Stimulated activated CD4-positive, alpha-beta T cell treated with anti-CD3 and anti-CD28 coated beads, Interleukin-1b, Interleukin-23, amount 100 ng/mL, for 4 hours (primary cell): ENCODE measurements around the gene ZNF783.
"Not testable (repeated sequence)": the region's sequence is repeated elsewhere in the genome, so short reads cannot be mapped to it uniquely, and the experiment has no call there.

Experiments
- DNase-seq, 2 donors: peaks; one replicate each; pipeline ENCODE4 v3.0.0-alpha.2; 2020; ENCODE audit warnings: low read depth in 2 of 2

Gene ZNF783

DNA sequence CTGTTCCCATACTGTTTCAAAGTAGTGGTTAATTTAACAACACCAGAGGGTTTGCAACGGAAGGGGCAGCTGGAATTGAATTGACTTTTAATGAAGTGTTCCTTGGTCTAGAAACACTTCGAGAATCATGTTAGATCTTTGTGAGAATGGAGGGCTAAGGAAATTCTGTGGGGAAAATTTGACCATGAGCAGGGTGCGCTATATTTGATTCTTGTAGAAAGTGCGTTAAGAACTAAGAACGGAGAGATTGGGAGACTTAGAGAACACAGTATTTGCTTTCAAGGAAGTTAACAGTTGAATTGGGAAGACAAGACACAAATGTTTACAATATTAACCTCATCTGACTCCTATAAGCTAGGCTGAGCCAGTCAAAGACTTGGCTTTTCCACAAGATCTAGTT is 21.4 kb upstream of the ZNF783 start:
- no peak for DNase-seq

DNA sequence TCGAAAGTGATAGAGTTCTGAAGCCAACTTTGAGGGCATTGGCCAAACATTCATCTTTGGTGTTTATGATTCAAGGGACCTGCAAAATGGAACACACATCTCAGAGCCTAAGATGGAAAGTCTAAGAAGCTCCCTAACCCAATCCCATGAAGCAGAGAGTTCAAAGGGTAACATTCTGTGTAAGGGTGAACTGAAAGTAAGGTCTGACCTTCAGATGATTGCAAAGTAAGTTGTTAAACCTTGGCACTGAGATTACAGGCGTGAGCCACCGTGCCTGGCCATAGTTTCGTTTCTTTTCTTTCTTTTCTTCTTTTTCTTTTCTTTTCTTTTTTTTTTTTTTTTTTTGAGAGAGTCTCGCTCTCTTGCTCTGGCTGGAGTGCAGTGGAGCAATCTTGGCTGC is 20.3 kb upstream of the ZNF783 start:
- no peak for DNase-seq

DNA sequence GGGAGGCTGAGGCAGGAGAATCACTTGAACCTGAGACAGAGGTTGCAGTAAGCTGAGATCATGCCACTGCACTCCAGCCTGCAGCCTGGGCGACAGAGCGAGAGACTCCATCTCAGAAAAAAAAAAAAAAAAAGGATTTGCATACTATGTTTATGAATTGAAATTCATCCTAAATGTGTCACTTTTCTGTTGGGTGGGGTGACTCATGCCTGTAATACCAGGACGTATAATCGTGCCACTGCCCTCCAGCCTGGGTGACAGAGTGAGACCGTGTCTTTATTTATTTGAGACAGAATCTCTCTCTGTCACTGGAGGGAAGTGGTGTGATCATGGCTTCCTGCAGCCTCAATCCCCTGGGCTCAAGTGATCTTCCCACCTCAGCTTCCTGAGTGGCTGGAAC is 16.8 kb upstream of the ZNF783 start:
- peak; percentile 3 to 13 for DNase-seq

DNA sequence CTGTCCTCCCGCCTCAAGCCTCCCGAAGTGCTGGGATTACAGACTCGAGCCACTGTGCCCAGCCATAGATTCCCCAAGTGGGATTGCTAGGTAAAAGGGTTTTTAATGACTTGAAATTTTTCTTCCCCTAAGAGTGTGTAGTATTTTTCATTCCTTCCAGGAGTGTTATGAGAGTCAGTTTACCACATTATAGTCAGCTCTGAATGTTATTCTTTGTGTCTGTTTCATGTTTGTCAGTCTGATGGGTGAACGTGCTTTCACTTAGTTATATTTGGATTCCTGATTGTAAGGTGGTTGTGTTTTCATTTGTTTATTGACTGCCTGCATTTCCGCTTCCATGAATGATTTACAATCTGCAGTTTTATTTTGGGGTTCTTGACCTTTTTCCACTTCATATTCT is 16.3 kb upstream of the ZNF783 start:
- DNase-seq = no peak

DNA sequence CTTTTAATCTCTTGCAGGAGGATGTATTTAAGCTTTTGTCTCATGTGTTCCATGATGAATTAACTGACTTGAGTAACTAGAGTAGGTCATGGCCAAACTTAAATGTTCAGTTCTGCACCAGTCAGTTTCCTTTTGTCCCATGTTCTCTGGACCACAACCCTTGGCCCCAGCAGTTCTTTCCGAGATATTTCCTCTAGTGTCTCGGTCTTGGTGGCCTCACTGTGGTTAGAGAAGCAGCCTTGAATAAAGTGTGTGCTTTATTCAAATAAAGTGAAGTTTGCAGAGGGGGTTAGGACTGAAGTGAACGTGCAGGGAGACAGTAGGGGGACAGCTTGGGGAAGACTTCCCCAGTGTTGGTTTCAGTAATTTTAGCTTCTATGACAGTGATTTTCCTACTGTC is 13.2 kb upstream of the ZNF783 start:
- DNase-seq = no peak

DNA sequence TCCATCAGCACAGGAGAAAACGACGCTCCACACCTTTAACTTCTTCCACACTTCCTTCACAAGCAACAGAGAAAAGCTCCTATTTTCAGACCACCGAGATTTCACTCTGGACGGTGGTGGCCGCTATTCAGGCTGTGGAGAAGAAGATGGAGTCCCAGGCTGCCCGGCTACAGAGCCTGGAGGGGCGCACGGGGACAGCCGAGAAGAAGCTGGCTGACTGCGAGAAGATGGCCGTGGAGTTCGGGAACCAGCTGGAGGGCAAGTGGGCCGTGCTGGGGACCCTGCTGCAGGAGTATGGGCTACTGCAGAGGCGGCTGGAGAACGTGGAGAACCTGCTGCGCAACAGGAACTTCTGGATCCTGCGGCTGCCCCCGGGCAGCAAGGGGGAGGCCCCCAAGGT is 11.8 kb upstream of the ZNF783 start:
- not testable (repeated sequence) for DNase-seq

DNA sequence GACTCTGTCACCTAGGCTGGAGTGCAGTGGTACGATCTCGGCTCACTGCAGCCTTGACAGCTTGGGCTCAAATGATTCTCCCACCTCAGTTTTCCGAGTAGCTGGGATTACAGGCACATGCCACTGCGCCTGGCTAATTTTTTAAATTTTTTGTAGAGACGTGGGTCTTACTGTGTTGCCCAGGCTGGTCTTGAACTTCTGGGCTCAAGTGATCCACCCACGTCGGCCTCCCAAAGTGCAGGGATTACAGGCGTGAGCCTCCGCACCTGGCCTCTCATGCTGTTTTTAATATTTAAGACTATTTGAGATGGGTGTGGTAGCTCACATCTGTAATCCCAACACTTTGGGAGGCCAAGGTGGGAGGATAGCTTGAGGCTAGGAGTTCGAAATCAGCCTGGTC is 10.5 kb upstream of the ZNF783 start:
- not testable (repeated sequence) for DNase-seq

DNA sequence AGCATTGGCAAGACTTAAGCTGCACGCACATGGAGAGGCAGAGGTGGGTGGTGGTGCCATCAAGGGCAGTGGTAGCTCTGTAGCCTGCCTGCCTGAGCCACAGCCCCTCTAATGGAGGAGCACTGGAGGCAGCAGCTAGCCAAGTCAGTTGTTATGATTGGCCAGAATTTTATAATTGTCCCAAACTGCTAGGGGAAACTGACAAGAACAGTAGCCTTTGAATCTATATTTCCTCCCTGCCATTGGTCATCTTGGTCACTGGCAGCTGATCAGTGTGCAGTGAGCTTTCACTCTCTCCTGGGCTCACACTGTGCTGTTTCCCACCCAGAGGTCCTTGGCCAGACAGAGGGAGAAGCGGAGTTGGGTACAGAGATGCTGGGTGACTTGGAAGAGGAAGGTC is 9.6 kb upstream of the ZNF783 start:
- DNase-seq = no peak

DNA sequence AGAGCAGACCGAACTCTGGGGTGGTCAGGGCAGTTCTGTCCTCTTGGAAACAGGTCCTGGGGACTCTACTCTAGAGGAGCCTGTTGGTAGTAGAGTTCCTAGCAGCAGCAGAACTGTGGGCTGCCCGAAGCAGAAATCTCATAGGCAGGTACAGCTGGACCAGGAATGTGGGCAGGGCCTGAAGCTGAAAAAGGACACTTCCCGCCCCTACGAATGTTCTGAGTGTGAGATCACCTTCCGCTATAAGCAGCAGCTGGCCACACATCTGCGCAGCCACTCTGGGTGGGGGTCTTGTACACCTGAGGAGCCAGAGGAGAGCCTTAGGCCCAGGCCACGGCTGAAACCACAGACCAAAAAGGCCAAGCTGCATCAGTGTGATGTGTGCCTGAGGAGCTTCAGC is 8.3 kb upstream of the ZNF783 start:
- no peak for DNase-seq

DNA sequence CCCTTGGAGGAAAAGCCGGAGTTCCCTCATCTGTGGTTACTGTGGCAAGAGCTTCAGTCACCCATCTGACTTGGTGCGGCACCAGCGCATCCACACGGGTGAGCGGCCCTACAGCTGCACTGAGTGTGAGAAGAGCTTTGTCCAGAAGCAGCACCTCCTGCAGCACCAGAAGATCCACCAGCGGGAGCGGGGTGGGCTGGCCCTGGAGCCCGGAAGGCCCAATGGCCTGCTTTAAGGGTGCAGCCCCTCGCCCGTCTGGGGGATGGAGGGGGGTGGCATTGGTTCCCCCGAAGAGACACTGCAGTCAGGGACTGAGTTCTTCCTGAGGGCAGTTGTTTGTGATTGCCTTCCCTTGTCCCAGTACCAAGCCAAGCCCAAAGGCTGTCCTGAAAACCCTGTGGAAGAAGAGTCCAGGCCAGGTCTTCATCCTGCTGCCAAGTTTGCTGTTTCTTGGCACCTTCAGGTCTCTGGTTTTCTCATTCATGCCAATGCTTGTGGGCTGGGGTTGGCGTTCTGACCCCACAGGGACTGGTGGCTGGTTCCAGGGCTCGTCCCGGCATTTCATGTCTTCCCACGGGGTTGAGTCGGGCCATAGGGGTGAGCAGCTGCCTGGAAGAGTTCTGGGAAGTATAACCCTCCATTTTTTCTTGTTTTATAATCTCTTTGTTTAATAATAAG is 7.7 kb upstream of the ZNF783 start:
- no peak for DNase-seq

DNA sequence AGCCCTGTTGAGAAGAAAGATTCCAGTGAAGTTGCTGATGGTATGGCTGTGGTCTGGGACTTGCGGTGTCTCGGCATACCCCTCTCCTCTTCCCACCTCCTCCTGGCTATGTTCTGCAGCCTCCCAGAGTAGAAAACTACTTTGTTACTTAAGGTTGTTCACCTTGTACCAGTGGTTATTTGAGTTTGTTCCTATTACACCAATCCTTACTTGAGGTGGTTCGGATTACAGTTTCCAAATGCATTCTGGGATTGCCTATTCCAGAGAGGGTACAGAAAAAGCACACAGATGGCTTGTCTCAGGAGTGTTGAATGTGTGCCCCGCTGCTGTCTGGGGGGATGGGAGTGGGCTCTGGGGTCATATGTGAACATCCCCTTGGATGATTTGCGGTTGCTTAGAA is 6.8 kb upstream of the ZNF783 start:
- DNase-seq = no peak

DNA sequence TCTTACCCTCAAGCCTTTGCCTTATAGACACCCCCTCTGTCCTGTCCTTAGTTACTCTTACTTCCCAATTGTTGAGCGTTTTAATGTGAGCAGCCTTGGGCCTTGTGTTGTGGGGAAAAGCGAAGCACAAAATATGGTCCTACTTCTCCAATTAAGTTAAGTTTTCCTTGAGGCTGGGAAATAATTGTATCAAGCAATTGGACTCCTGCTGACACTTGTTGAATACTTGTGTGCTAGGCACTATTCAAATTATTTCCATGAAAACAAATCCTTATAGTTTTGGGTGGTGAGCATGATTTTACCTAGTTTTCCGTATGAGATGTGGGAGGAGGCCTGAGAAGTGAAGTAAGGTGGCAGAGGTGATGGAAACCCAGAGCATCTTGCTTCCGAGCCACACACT is 5.4 kb upstream of the ZNF783 start:
- DNase-seq = no peak

DNA sequence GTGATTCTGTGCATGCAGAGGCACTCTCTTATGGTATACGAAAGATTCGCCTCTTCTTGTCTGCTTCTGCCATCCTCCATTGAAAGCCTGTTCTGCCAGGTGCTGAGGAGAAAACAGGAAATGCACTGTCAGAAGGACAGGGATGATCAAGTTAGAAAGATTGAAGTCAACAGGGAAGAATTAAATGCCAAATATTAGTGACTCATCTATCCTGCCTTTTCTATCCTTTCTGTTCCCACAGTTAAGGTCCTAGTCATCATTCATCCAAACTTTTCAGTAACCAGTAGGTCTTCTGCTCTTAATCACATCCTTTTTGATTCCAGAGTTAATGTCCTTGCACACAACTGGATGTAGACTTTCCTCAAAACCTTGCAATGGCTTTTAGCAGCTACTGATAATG is 4.8 kb upstream of the ZNF783 start:
- no peak for DNase-seq

DNA sequence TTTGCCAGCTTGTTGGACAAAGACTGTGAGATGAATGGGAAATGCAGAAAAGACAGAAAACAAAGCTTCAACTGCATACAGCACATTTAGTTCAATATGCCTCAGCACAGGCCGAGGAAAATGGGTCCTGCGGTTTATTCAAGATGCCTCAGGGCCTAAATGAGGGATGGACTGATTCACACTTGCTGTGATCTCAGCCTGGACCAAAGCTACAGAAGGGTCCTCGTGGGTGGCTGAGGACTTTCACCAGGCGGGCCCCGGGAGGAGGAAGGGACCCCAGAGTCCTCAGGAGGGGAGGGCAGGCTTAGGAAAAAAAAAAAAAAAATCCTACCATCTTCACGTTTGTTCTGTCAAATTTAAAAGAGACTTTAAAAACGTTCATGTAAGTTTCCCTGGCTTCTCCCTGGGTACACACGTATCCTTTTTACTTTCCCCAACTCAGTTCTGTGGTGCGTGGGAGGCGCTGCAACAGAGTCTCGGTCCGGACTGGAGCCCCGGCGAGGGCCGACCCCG is 624 bp upstream of the ZNF783 start:
- DNase-seq = no peak

DNA sequence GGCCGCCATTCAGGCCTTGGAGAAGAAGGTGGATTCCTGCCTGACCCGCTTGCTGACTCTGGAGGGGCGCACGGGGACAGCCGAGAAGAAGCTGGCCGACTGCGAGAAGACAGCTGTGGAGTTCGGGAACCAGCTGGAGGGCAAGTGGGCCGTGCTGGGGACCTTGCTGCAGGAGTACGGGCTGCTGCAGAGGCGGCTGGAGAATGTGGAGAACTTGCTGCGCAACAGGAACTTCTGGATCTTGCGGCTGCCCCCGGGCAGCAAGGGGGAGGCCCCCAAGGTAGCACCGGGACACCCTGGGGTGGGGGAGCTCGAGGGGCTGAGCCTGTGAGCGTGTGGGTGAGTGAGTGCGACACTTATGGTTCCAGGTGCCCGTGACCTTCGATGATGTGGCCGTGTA is 4.5 kb downstream of the ZNF783 start:
- DNase-seq = no peak

DNA sequence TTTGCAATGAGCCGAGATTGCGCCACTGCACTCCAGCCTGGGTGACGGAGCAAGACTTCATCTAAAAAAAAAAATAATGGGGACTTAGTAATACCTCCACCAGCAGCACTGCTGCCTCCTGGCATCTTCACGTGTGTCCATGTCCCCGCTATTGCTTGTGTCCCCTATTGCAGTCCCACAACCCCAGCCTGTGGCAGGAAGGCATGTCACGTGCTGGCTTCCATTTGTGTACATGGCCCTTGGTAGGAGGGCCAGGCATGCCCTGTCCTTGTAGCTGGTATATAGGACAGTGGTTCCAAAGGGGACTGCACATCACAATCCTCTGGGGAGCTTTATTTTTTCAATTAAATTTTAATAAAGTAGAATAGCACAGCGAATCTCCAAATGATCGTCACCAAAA is 5.7 kb downstream of the ZNF783 start:
- no peak for DNase-seq

DNA sequence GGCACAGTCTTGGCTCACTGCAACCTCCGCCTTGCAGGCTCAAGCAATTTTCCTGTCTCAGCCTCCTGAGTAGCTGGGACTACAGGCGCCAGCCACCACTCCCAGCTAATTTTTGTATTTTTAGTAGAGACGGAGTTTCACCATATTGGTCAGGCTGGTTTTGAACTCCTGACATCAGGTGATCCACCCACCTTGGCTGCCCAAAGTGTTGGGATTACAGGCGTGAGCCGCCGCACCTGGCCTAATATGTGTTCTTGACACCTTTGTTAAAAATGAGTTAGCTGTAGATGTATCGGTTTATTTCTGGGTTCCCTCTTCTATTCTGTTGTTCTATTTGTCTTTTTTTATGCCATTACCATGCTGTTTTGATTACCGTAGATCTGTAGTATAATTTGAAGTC is 12.4 kb downstream of the ZNF783 start:
- not testable (repeated sequence) for DNase-seq

DNA sequence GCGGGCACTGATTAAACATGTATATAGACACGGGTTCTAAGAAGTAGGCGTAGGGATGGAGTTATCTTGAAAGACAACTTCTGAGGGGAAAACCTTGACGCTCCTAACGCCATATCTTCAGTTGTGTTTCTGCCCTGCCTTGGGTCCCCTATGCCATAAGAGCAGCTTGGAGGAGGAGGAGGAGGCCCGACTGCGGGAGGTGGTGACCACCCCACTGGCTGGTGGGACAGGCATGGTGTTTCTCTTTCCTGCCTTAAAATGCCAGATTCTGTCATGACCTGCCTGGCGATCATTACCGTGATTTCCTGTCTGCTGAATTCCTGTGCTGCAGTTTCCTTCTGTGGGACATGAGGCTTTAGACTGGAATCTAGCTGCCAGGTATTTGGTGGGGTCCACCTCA is 15.9 kb downstream of the ZNF783 start:
- DNase-seq = no peak

DNA sequence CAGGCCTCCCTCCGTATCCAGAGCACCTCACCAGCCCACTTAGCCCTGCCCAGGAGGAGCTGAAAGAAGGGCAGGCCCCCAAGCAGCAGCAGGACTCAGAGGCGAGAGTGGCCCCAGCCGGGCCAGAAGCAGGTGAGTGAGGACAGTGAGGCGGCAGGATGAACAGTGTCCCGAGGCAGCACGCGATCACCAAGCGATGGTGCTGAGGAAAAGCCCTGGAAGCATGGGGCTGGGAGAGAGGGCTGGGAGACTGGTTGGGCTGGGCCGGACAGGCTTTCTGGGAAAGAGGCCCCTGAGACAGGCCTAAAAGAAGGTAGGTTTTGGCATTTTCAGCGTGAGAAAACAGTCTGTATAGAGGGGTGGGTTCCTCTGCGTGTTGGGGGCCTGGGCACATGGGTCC is 16.4 kb downstream of the ZNF783 start:
- DNase-seq = no peak

DNA sequence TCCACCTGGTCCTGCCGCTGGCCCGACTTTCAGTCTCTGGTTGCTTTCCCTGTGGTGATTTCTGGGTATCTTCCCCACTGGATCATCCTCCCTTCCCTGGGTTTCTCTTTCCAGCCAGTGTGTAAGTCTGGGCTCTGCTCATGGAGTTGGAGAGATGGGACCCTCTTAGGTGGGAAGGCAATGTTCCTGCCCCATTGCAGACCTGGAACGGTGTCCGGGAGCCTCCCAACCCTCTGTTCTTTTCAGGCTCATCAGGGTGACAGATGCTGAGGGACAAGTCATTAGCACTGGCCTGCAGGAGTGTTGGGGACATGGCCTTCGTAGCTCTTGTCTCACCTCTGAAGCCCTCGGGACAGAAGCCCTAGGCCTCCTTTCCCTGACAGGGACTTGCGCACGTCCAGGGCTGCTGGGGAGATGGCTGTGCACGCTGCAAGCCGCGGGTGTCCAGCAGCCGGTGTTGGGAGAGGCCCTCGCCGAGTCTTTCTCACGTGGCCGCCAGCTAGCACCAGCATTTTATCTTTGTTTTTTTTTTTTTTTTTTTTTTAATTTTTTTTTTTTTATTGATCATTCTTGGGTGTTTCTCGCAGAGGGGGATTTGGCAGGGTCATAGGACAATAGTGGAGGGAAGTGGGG is 17.2 kb downstream of the ZNF783 start:
- no peak for DNase-seq

DNA sequence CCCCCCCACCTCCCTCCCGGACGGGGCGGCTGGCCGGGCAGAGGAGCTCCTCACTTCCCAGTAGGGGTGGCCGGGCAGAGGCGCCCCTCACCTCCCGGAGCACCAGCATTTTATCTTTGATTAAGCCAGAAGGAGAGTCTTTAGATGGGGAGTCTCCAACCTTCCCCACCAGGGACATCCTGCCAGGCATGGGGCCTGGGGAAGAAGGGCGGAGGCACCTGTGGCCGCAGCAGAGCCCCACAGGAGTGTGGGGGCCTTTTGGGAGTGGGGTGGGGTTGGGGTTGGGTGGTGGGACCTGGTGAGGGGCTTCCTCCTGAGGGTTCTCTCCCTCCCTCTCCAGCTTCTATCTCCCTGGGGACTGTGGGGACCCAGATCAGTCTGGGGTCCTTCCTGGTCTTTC is 18.2 kb downstream of the ZNF783 start:
- no peak for DNase-seq

DNA sequence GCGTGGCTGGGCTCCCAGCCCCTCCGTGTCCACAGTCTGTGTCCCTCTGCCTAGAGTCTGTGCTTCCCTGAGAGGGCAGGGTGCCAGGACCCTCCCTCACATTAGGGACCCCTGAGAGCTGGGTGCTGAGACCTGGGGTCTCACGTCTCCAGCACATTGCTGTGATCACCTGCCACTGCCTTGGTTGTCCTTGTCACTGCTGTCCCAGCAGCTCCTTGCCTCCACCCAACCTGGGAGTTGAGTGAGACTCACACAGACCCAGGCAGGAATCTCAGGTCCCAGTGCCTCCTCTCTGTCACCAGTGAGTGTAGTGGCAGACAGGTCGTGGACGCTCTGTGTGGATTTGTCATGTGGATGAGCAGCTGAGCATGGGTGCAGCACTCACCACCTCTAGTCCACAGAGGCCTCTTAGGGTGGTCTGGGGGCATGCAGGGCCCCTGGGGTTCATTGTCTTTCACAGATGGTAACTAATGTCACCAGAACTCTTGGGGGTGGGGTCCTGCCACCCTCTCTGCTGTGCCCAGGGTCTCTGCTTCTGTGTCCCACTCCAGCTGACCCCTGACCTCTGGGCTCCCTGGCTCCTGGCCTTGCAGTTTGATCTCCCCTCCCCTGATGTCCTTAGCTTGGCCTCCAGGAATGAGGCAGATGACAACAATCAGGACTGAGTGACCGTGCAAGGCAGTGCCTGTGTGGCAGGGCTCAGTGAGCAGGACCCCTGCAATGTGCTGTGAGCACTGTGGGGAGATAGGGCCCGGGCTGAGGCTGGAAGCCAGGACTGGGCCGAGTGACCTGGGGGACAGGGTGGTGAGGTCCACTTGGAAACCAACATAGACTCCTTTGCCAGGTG is 18.9 kb downstream of the ZNF783 start:
- no peak for DNase-seq
